H1 (cell line): ENCODE data around the gene RRM1. TPM values are rescaled to one million over a fixed set of nuclear protein-coding genes. Genes with fewer than 3 reads are reported as not detected.

Source experiments
- CTCF ChIA-PET: fragments of 300-600 bp; sonication (Branson Sonifier 250); formaldehyde crosslinking; loops from one replicate; lab custom pipeline; 2021; ENCODE audit not compliant: partially characterized antibody; lab: Charles Lee
- POLR2A ChIA-PET: fragments of 300-600 bp; sonication (Branson Sonifier 250); formaldehyde crosslinking; loops from one replicate; lab custom pipeline; 2021; ENCODE audit warnings: inconsistent platforms; ENCODE audit not compliant: partially characterized antibody; lab: Charles Lee
- DNase-seq, 2 experiments: peaks; one replicate each; pipeline versions ENCODE4 v3.0.0 to v3.0.0-alpha.2; 2010 to 2022; ENCODE audit warnings: low spot score in 2 of 2, low read depth in 1 of 2, mixed read lengths in 1 of 2
- FAIRE-seq: peaks from 2 replicates; lab custom pipeline; 2011; peaks lifted over from hg19 to GRCh38; lab: Jason Lieb, UNC
- H2AFZ ChIP-seq: 2 replicates; pipeline ENCODE4 v1.8.1; 2012; ENCODE audit warnings: low read length, inconsistent platforms
- H2AK5ac ChIP-seq: 2 replicates; pipeline ENCODE4 v1.6.1; 2013; ENCODE audit warnings: low read depth, low read length
- H2BK120ac ChIP-seq: replicated peaks from 2 replicates; pipeline ENCODE3; 2013; ENCODE audit warnings: low read depth, low read length, inconsistent platforms
- H2BK12ac ChIP-seq: 2 replicates; pipeline ENCODE4 v1.6.1; 2013; ENCODE audit warnings: low read depth, low read length
- H2BK15ac ChIP-seq: 2 replicates; pipeline ENCODE4 v1.6.1; 2013; ENCODE audit warnings: low read length
- H2BK20ac ChIP-seq: 2 replicates; pipeline ENCODE4 v1.6.1; 2013; ENCODE audit warnings: low read length
- H2BK5ac ChIP-seq: 2 replicates; pipeline ENCODE4 v1.6.1; 2013; ENCODE audit warnings: low read depth, low read length
- H3K14ac ChIP-seq: 2 replicates; pipeline ENCODE4 v1.6.1; 2013; ENCODE audit warnings: inconsistent platforms; ENCODE audit not compliant: insufficient read length
- H3K18ac ChIP-seq: 2 replicates; pipeline ENCODE4 v1.6.1; 2013; ENCODE audit warnings: low read length; ENCODE audit errors: extremely low read depth
- H3K23ac ChIP-seq: 2 replicates; pipeline ENCODE4 v1.6.1; 2013; ENCODE audit warnings: inconsistent platforms; ENCODE audit not compliant: insufficient read length
- H3K23me2 ChIP-seq: 2 replicates; pipeline ENCODE4 v1.6.1; 2013; ENCODE audit warnings: low read depth, low read length
- H3K27ac ChIP-seq: 2 replicates; pipeline ENCODE4 v1.6.1; 2011; ENCODE audit warnings: low read depth, low read length, inconsistent platforms
- H3K27me3 ChIP-seq, 4 experiments: replicated peaks in 1 of 4; 1 replicate in 1 of 4; 2 replicates in 3 of 4; pipeline versions ENCODE4 v1.6.1 to v1.8.1; 2011 to 2013; ENCODE audit warnings: low read length in 3 of 4, mild to moderate bottlenecking in 3 of 4, inconsistent platforms in 2 of 4, mixed read lengths in 2 of 4, moderate library complexity in 1 of 4; ENCODE audit not compliant: control insufficient read depth in 3 of 4, insufficient read depth in 3 of 4; ENCODE audit errors: extremely low read depth in 1 of 4
- H3K36me3 ChIP-seq, 4 experiments: 2 replicates each; pipeline versions ENCODE4 v1.6.1 to v1.8.1; 2011 to 2013; ENCODE audit warnings: mild to moderate bottlenecking in 4 of 4, low read length in 3 of 4, moderate library complexity in 2 of 4, control low read depth in 1 of 4, inconsistent platforms in 1 of 4; ENCODE audit not compliant: insufficient read depth in 4 of 4, control insufficient read depth in 2 of 4
- H3K4ac ChIP-seq: replicated peaks from 2 replicates; pipeline ENCODE3; 2013; ENCODE audit warnings: low read length, low read depth, mixed read lengths, inconsistent platforms; ENCODE audit not compliant: insufficient read length
- H3K4me1 ChIP-seq, 4 experiments: replicated peaks in 1 of 4; 1 replicate in 1 of 4; 2 replicates in 3 of 4; pipeline versions ENCODE4 v1.6.1 to v1.8.1; 2011 to 2013; ENCODE audit warnings: low read length in 3 of 4, inconsistent platforms in 2 of 4, mixed read lengths in 1 of 4; ENCODE audit not compliant: insufficient read depth in 4 of 4, control insufficient read depth in 3 of 4
- H3K4me2 ChIP-seq, 2 experiments: 2 replicates each; pipeline versions ENCODE4 v1.6.1 to v1.8.1; 2011 to 2013; ENCODE audit warnings: low read depth in 2 of 2, low read length in 2 of 2, control low read depth in 1 of 2, inconsistent platforms in 1 of 2, mild to moderate bottlenecking in 1 of 2; ENCODE audit not compliant: insufficient read depth in 1 of 2
- H3K4me3 ChIP-seq, 4 experiments: fragments of 200-600, 300-600 bp in 1 of 4; sonication (generic), shearing (Covaris generic), sonication (Bioruptor Twin) in 1 of 4; 2 replicates each; pipeline versions ENCODE4 v1.5.1 to v1.8.1; 2011 to 2016; ENCODE audit warnings: low read length in 4 of 4, low read depth in 3 of 4, control low read depth in 2 of 4, inconsistent platforms in 2 of 4, mild to moderate bottlenecking in 2 of 4, mixed read lengths in 1 of 4, moderate library complexity in 1 of 4; ENCODE audit not compliant: insufficient read depth in 2 of 4; ENCODE audit errors: extremely low read depth in 1 of 4
- H3K56ac ChIP-seq: replicated peaks from 2 replicates; pipeline ENCODE3; 2013; ENCODE audit warnings: low read depth, mild to moderate bottlenecking, mixed read lengths, low read length, inconsistent platforms; ENCODE audit not compliant: insufficient read length
- H3K79me1 ChIP-seq: 2 replicates; pipeline ENCODE4 v1.6.1; 2013; ENCODE audit warnings: low read depth, low read length, control low read depth
- H3K79me2 ChIP-seq, 2 experiments: 2 replicates each; pipeline versions ENCODE4 v1.6.1 to v1.8.1; 2012 to 2013; ENCODE audit warnings: low read length in 2 of 2, mild to moderate bottlenecking in 2 of 2, inconsistent platforms in 1 of 2; ENCODE audit not compliant: insufficient read depth in 2 of 2, control insufficient read depth in 1 of 2
- H3K9ac ChIP-seq, 4 experiments: replicated peaks in 1 of 4; 1 replicate in 1 of 4; 2 replicates in 3 of 4; pipeline versions ENCODE4 v1.6.1 to v1.8.1; 2011 to 2013; ENCODE audit warnings: low read depth in 3 of 4, low read length in 3 of 4, control low read depth in 2 of 4, mild to moderate bottlenecking in 2 of 4, moderate library complexity in 2 of 4, inconsistent platforms in 1 of 4; ENCODE audit errors: extremely low read depth in 1 of 4
- H3K9me3 ChIP-seq, 2 experiments: 2 replicates each; pipeline versions ENCODE4 v1.6.1 to v1.8.1; 2012 to 2013; ENCODE audit warnings: mild to moderate bottlenecking in 2 of 2, moderate library complexity in 2 of 2, control low read depth in 1 of 2, inconsistent platforms in 1 of 2, low read depth in 1 of 2, low read length in 1 of 2, mixed read lengths in 1 of 2; ENCODE audit not compliant: insufficient read depth in 2 of 2
- H4K20me1 ChIP-seq, 2 experiments: replicated peaks in 1 of 2; 2 replicates each; pipeline versions ENCODE3 to v1.8.1; 2011 to 2013; ENCODE audit warnings: inconsistent platforms in 2 of 2, low read length in 2 of 2, mild to moderate bottlenecking in 1 of 2; ENCODE audit not compliant: insufficient read depth in 2 of 2, control insufficient read depth in 1 of 2
- H4K5ac ChIP-seq: 2 replicates; pipeline ENCODE4 v1.6.1; 2013; ENCODE audit warnings: low read length, low read depth, mixed read lengths, inconsistent platforms; ENCODE audit not compliant: insufficient read length
- H4K8ac ChIP-seq: 2 replicates; pipeline ENCODE4 v1.8.0; 2013; ENCODE audit warnings: mild to moderate bottlenecking, moderate library complexity, low read length, inconsistent platforms; ENCODE audit not compliant: insufficient read depth; ENCODE audit errors: extremely low read depth
- H4K91ac ChIP-seq: replicated peaks from 2 replicates; pipeline ENCODE3; 2013; ENCODE audit warnings: low read length, mixed read lengths, inconsistent platforms; ENCODE audit not compliant: insufficient read length
- BCL11A ChIP-seq, 2 experiments: IDR thresholded peaks; one replicate each; pipeline ENCODE4 v1.6.1; 2011; ENCODE audit warnings: low read depth in 2 of 2, low read length in 2 of 2, mild to moderate bottlenecking in 2 of 2
- CREB1 ChIP-seq: IDR thresholded peaks from 2 replicates; pipeline ENCODE4 v1.6.1; 2012; ENCODE audit warnings: inconsistent platforms
- SP2 ChIP-seq: IDR thresholded peaks from 2 replicates; pipeline ENCODE4 v1.6.1; 2012; ENCODE audit warnings: mild to moderate bottlenecking, low read length, inconsistent platforms
- WGBS, 2 experiments: shearing (Covaris generic) in 1 of 2; methylation state at CpG; one replicate each; pipeline versions ENCODE4 v1.1.6 to v1.1.7; 2013 to 2015; ENCODE audit warnings: low lambda C conversion rate in 2 of 2, mixed read lengths in 2 of 2, inconsistent platforms in 1 of 2, low coverage in 1 of 2, missing lambda C conversion rate in 1 of 2; ENCODE audit not compliant: insufficient replicate concordance in 2 of 2, insufficient coverage in 1 of 2, insufficient read length in 1 of 2; ENCODE audit errors: extremely low coverage in 1 of 2, missing lambda C conversion rate in 1 of 2; 5-methylcytosine and 5-hydroxymethylcytosine counted together
- polyA plus RNA-seq, 7 experiments: library from polyadenylated mRNA; depleted of rRNA in 3 of 7; stranded (reverse) in 5 of 7; unstranded in 2 of 7; fragments of >200 nt in 5 of 7; fragments of 200-250 nt in 2 of 7; gene quantifications; 1 replicate in 5 of 7; 2 replicates in 1 of 7; 4 replicates in 1 of 7; pipeline versions ENCODE4 v1.2.1 to v1.2.3, GENCODE V29; 2011 to 2013; ENCODE audit warnings: missing spikeins in 2 of 7, mixed read lengths in 2 of 7
- total RNA-seq: library from RNA; stranded (reverse); fragmentation: NEBNext Ultra II Directional; extraction: Animal tissue kit (Norgen Biotek cat#: 25700); gene quantifications from 2 replicates; pipeline ENCODE4 v1.2.1, GENCODE V29; 2021

Gene RRM1
- total and polyA plus RNA-seq, 2 of the 8 experiments (the other 6 are each of a cell fraction or from before 2014, with no cell fraction given): 63.6 to 126 TPM

- Histone ChIP-seq H3K36me3 (no peaks in the 10 kb centered on the region), H4K91ac (no peak overlapping the region), H3K14ac (no peak overlapping the region), H2BK15ac (no peak overlapping the region), H3K4me3 (no peak overlapping the region), H2AFZ (no peak overlapping the region), H2BK120ac (no peak overlapping the region)
- DNase-seq: no peak
- TF ChIP-seq CREB1 (no peak), SP2 (no peak), BCL11A (IDR thresholded peaks at IDR 0.05; ENCODE audit: low read depth in 2 of 2, low read length in 2 of 2) (no peak)
- TF ChIP-seq, all 59 proteins: peak for 0
- no peak overlapping the region for H3K9ac ChIP-seq
- H3K18ac ChIP-seq: no peak overlapping the region
- H4K5ac ChIP-seq: no peak overlapping the region
- no peak overlapping the region for H2BK5ac ChIP-seq
- no peak overlapping the region for H3K4me2 ChIP-seq
- 82% methylated on average over 14 of the region's 14 CpGs; no CpG with 5 or more reads in 1 of the 2 experiments for WGBS, 2 experiments
- H4K20me1 ChIP-seq: no peaks in the 10 kb centered on the region
- H3K4ac ChIP-seq: no peak overlapping the region
- CTCF ChIA-PET: interaction anchor here (1.2 to 7.8 kb wide), 8 partner anchors 33 to 443 kb away, joined by 3 to 172 read pairs (median 6); partner anchors contain the start of gene OR52M1
- no peak overlapping the region for H3K23ac ChIP-seq
- no peaks in the 10 kb centered on the region for H3K79me2 ChIP-seq
- POLR2A ChIA-PET: no interaction called here
- H3K27ac ChIP-seq: no peak overlapping the region
- H3K79me1 ChIP-seq: no peaks in the 10 kb centered on the region
- no peak overlapping the region for H3K56ac ChIP-seq
- H2BK12ac ChIP-seq: no peak overlapping the region
- FAIRE-seq: no peak
- peaks cover 0 to 5% (median 2%) of the 10 kb centered on the region in 4 experiments; a peak in 4 of 7 replicates for H3K27me3 ChIP-seq
- no peaks in the 10 kb centered on the region for H3K9me3 ChIP-seq
- no peak overlapping the region for H2AK5ac ChIP-seq
- H4K8ac ChIP-seq: no peak overlapping the region
- H3K4me1 ChIP-seq: peaks cover 0 to 3% (median 1%) of the 10 kb centered on the region in 4 experiments; a peak in 3 of 7 replicates
- no peak overlapping the region for H2BK20ac ChIP-seq
- no peaks in the 10 kb centered on the region for H3K23me2 ChIP-seq
These were observed 88.9 kb downstream of the RRM1 start for GRCh38 chr11:4183410-4184057.
